Osteocyte (in vitro differentiated cells): ENCODE data around the gene ARFGAP1. TPM values are rescaled to one million over a fixed set of nuclear protein-coding genes. Genes with fewer than 3 reads are reported as not detected.

Experiments used
- DNase-seq: peaks from one replicate; pipeline ENCODE4 v3.0.0; 2021; ENCODE audit warnings: mixed read lengths; ENCODE audit not compliant: unreplicated experiment; ENCODE audit errors: extremely low spot score
- H3K27ac Mint-ChIP-seq: one replicate; pipeline ENCODE4 v1.8.0; 2021; ENCODE audit warnings: mild to moderate bottlenecking, mixed read lengths; ENCODE audit not compliant: unreplicated experiment
- H3K27me3 Mint-ChIP-seq: one replicate; pipeline ENCODE4 v1.8.0; 2021; ENCODE audit warnings: mixed read lengths; ENCODE audit not compliant: unreplicated experiment
- H3K36me3 Mint-ChIP-seq: one replicate; pipeline ENCODE4 v1.8.0; 2021; ENCODE audit warnings: mixed read lengths; ENCODE audit not compliant: unreplicated experiment
- H3K4me1 Mint-ChIP-seq: one replicate; pipeline ENCODE4 v1.8.0; 2021; ENCODE audit warnings: mixed read lengths; ENCODE audit not compliant: unreplicated experiment
- H3K4me3 Mint-ChIP-seq: one replicate; pipeline ENCODE4 v1.8.0; 2021; ENCODE audit warnings: mild to moderate bottlenecking, moderate library complexity, mixed read lengths; ENCODE audit not compliant: unreplicated experiment
- H3K9me3 Mint-ChIP-seq: one replicate; pipeline ENCODE4 v1.8.0; 2021; ENCODE audit warnings: mixed read lengths; ENCODE audit not compliant: unreplicated experiment
- total RNA-seq: library from RNA; stranded (reverse); gene quantifications from 2 replicates; pipeline ENCODE4 v1.2.1, GENCODE V29; 2021
- TF ChIP-seq, protein P1 (sequence below): fragments of 200-600 bp; sonication (generic); IDR thresholded peaks from 2 replicates; pipeline ENCODE4 v1.5.0; 2021; ENCODE audit warnings: antibody characterized with exemption, mild to moderate bottlenecking, moderate library complexity

ARFGAP1 gene
- total RNA-seq, 1 donor from 2014 or later, result 119 TPM

DNA sequence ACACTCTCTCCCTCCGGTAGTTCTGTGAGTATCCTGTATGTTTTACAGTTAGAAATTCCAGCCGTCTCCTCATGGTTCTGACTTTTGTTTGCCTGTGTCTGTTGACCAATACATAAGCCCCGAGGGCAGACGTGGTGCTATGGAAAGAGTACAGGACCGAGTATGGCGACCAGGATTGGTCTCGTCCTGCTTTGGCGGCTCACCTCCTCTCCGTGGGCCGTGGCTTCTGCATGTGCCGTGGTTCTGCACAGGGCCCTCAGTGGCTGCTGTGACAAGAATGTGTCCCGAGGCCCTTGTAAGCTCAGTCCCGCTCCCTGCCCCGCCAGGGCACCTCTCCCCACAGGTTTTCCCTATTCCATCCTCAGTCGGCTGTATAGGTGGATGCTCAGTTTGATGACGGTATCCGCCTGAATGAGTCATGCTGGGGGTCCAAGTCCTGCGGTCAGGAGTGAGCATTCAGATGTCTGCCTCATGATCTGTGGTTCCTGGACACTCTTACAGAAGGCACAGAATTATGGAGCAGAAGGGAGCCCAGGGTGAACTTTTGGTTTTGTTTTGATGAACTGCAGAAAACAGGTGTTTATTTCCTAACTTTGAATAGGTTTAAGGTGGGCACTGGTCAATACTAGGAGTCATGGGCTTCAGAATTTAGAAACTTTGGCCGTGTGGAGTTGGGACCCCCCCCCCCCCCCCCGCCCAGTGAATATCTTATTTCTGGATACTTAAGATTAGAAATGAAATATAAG, 1.2 kb downstream of the ARFGAP1 start:
- H3K27ac Mint-ChIP-seq, result peak overlapping the region; percentile 67
- peaks cover 7% of the 10 kb centered on the region for H3K36me3 Mint-ChIP-seq
- no peaks in the 10 kb centered on the region for H3K9me3 Mint-ChIP-seq
- H3K4me1 Mint-ChIP-seq, result peaks cover 26% of the 10 kb centered on the region
- no peak for DNase-seq
- H3K27me3 Mint-ChIP-seq, result no peaks in the 10 kb centered on the region
- TF ChIP-seq, protein P1, sequence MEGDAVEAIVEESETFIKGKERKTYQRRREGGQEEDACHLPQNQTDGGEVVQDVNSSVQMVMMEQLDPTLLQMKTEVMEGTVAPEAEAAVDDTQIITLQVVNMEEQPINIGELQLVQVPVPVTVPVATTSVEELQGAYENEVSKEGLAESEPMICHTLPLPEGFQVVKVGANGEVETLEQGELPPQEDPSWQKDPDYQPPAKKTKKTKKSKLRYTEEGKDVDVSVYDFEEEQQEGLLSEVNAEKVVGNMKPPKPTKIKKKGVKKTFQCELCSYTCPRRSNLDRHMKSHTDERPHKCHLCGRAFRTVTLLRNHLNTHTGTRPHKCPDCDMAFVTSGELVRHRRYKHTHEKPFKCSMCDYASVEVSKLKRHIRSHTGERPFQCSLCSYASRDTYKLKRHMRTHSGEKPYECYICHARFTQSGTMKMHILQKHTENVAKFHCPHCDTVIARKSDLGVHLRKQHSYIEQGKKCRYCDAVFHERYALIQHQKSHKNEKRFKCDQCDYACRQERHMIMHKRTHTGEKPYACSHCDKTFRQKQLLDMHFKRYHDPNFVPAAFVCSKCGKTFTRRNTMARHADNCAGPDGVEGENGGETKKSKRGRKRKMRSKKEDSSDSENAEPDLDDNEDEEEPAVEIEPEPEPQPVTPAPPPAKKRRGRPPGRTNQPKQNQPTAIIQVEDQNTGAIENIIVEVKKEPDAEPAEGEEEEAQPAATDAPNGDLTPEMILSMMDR, result no peak
- peak overlapping the region; percentile 75 for H3K4me3 Mint-ChIP-seq

DNA sequence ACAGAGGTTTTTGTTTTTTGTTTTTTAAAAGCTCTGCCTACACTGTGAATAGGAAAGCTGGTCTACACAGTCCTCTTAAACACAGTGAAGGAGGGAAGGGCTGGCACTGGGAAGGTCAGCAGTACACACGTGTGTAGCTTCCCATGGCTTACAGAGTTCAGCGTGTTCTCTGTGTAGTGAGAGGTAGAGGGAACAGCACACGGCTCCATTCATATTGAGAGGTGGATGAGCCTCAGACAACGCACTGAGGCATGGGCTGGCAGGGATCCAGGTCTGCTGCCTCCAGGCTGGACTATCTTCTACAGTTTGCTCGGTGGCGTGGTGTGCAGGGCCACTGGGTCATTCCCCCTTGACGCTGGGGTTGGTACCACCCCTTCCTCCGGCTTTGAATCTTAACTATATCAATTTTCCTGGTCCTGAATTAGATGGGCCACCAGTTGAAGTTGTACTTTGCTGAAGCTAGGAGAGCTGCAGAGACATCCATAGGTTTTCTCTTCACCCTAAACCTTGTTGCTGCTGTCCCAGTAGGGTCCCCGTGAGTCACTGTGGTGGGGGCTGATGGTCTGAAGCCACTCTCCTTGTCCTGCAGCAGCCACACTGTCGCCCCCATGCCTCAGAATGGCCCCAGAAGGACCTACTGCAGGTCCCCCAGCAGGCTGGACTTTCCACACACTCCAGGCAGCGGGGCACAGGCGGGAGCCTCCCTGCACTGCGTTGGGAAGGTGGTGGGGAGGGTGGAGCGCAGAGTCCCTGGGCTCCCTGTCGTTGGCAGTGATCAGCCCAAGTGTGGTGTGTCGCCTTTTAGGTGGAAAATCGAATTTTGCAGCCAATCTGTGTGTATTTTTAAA, 2.0 kb downstream of the ARFGAP1 start:
- DNase-seq, result no peak
- Mint-ChIP-seq H3K4me1 (peaks cover 26% of the 10 kb centered on the region), H3K36me3 (peaks cover 7% of the 10 kb centered on the region), H3K9me3 (no peaks in the 10 kb centered on the region), H3K27ac (peak overlapping the region; percentile 31), H3K4me3 (peak overlapping the region; percentile 53), H3K27me3 (no peaks in the 10 kb centered on the region)
- TF ChIP-seq, protein P1, result no peak

DNA sequence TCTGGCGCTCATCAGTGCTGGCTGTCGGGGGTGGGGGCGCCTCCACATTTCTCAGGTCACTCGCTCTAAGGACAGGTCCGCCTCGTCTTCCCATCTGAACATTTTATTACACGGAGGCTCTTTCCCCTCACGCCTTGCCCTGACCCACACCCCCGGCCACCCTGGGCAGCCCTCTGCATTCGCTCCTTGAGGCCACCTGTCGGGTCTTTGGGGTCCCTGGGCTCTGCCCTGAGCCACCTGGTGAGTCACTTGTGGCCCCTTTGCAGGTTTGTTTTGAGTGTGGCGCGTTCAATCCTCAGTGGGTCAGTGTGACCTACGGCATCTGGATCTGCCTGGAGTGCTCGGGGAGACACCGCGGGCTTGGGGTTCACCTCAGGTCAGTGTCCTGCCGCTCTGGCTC, 3.2 kb downstream of the ARFGAP1 start:
- TF ChIP-seq, protein P1, result no peak
- H3K27ac Mint-ChIP-seq, result no peak overlapping the region
- H3K4me3 Mint-ChIP-seq, result no peak overlapping the region
- H3K9me3 Mint-ChIP-seq, result no peaks in the 10 kb centered on the region
- no peak for DNase-seq
- H3K27me3 Mint-ChIP-seq, result no peaks in the 10 kb centered on the region
- H3K36me3 Mint-ChIP-seq, result peaks cover 12% of the 10 kb centered on the region
- H3K4me1 Mint-ChIP-seq, result peaks cover 26% of the 10 kb centered on the region

DNA sequence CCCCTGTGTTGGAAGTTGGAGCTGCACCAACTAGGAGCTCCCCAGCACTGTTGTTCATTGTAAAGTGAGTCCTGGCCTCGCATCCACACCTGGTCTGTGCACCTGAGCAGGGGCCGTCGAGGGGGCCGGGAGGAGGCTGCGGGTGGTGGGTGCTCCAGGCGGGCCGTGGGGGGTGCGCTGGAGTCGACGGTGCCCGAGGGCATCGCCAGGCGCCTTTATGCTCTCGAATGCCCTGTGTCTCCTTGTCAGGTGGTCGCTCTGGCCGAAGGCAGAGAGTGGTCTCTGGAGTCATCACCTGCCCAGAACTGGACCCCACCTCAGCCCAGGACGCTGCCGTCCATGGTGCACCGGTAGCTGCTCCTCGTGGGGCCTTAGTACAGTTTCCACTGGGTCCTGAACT, 4.3 kb downstream of the ARFGAP1 start:
- H3K27me3 Mint-ChIP-seq, result no peaks in the 10 kb centered on the region
- peaks cover 20% of the 10 kb centered on the region for H3K4me1 Mint-ChIP-seq
- DNase-seq, result no peak
- peaks cover 15% of the 10 kb centered on the region for H3K36me3 Mint-ChIP-seq
- H3K27ac Mint-ChIP-seq, result no peak overlapping the region
- TF ChIP-seq, protein P1, result no peak
- no peak overlapping the region for H3K4me3 Mint-ChIP-seq
- no peaks in the 10 kb centered on the region for H3K9me3 Mint-ChIP-seq
